Body of pancreas (tissue), 4 donors: ENCODE data around the gene HMGN3. TPM values are rescaled to one million over a fixed set of nuclear protein-coding genes. Genes with fewer than 3 reads are reported as not detected.

Source experiments
- ATAC-seq: fragments of 150-250 bp; one replicate; pipeline ENCODE4 v1.9.1; 2016
- DNase-seq, 4 donors: peaks; one replicate each; pipeline ENCODE4 v3.0.0-alpha.2; 2019
- H3K27ac ChIP-seq, 4 donors: fragments of 200-600 bp; sonication (generic); 1 replicate in 3 of 4; 2 replicates in 1 of 4; pipeline versions ENCODE4 v1.5.1 to v1.6.1; 2016 to 2019; ENCODE audit warnings: mild to moderate bottlenecking in 1 of 4, mixed read lengths in 1 of 4, moderate library complexity in 1 of 4
- H3K27me3 ChIP-seq, 2 donors: fragments of 200-600 bp; sonication (generic); one replicate each; pipeline ENCODE4 v1.6.0; 2016; ENCODE audit warnings: mild to moderate bottlenecking in 1 of 2
- H3K36me3 ChIP-seq, 2 donors: fragments of 200-600 bp; sonication (generic); replicated peaks in 1 of 2; 2 replicates each; pipeline ENCODE4 v1.5.1; 2016; ENCODE audit warnings: low read depth in 2 of 2; ENCODE audit not compliant: insufficient read depth in 1 of 2
- H3K4me1 ChIP-seq: fragments of 200-600 bp; sonication (generic); one replicate; pipeline ENCODE4 v1.6.0; 2016
- H3K4me3 ChIP-seq, 2 donors: fragments of 200-600 bp; sonication (generic); 1 replicate in 1 of 2; 2 replicates in 1 of 2; pipeline ENCODE4 v1.5.1; 2016 to 2019
- H3K9me3 ChIP-seq, 3 donors: fragments of 200-600 bp; sonication (generic); 1 replicate in 2 of 3; 2 replicates in 1 of 3; pipeline ENCODE4 v1.5.1; 2016
- CTCF ChIP-seq, 7 experiments: fragments of 450-650 bp in 4 of 7; fragments of 200-600 bp in 3 of 7; sonication (generic) in 3 of 7; IDR thresholded peaks; one replicate each; pipeline ENCODE4 v1.5.1; 2016 to 2019; ENCODE audit warnings: antibody characterized with exemption in 7 of 7
- POLR2A ChIP-seq, 3 donors: fragments of 450-650 bp; IDR thresholded peaks; one replicate each; pipeline ENCODE4 v1.6.1; 2016; ENCODE audit warnings: antibody characterized with exemption in 3 of 3, mild to moderate bottlenecking in 2 of 3
- WGBS, 2 donors: methylation state at CpG; one replicate each; pipeline ENCODE4 v1.1.5; 2017; 5-methylcytosine and 5-hydroxymethylcytosine counted together
- intact Hi-C: fragments of 100-400 bp; cut with DNase I; formaldehyde crosslinking; loops from one replicate; pipeline ENCODE4 v1.15.1; 2023
- total RNA-seq, 2 donors: library from RNA; depleted of rRNA; stranded (reverse); fragments of >200 nt; gene quantifications; one replicate each; pipeline ENCODE4 v1.1.0, GENCODE V29; 2016

Gene HMGN3
- total RNA-seq, 2 donors from 2014 or later, result 36.1 to 78.1 TPM

GRCh38 chr6:79208816-79209215 is 25.7 kb downstream of the HMGN3 start:
- no peak for ATAC-seq

GRCh38 chr6:79203753-79204253 is 30.7 kb downstream of the HMGN3 start:
- no peaks in the 10 kb centered on the region for H3K9me3 ChIP-seq
- no peaks in the 10 kb centered on the region for H3K4me1 ChIP-seq
- H3K36me3 ChIP-seq, result no peaks in the 10 kb centered on the region
- H3K27ac ChIP-seq, result no peak overlapping the region
- H3K4me3 ChIP-seq, result no peak overlapping the region
- intact Hi-C loops, result no loop called here
- no peaks in the 10 kb centered on the region for H3K27me3 ChIP-seq
- DNase-seq (no peak), ATAC-seq (no peak)
- WGBS, 2 donors, result 92 to 94% methylated on average over 3 of the region's 3 CpGs
- no peak for TF ChIP-seq POLR2A (IDR thresholded peaks at IDR 0.05)

More at GRCh38 chr6:79208816-79209215, 25.7 kb downstream of the HMGN3 start:
- no peak for DNase-seq
- Histone ChIP-seq H3K27me3 (no peaks in the 10 kb centered on the region), H3K36me3 (no peaks in the 10 kb centered on the region), H3K27ac (no peak overlapping the region), H3K4me3 (no peak overlapping the region), H3K4me1 (peaks cover 3% of the 10 kb centered on the region), H3K9me3 (no peaks in the 10 kb centered on the region)
- intact Hi-C loops, result no loop called here
- TF ChIP-seq POLR2A (IDR thresholded peaks at IDR 0.05) (no peak), CTCF (IDR thresholded peaks at IDR 0.05) (no peak)

GRCh38 chr6:79202556-79202955 is 31.9 kb downstream of the HMGN3 start:
- no peaks in the 10 kb centered on the region for H3K27me3 ChIP-seq
- TF ChIP-seq CTCF (IDR thresholded peaks at IDR 0.05), result no peak
- no peak for TF ChIP-seq POLR2A (IDR thresholded peaks at IDR 0.05)
- no peak overlapping the region for H3K27ac ChIP-seq
- no peaks in the 10 kb centered on the region for H3K4me1 ChIP-seq
- WGBS, 2 donors, result 77 to 95% methylated on average over 1 of the region's 1 CpG
- H3K4me3 ChIP-seq, result no peak overlapping the region
- intact Hi-C loops, result no loop called here
- no peaks in the 10 kb centered on the region for H3K9me3 ChIP-seq
- ATAC-seq, result no peak
- no peak for DNase-seq
- H3K36me3 ChIP-seq, result no peaks in the 10 kb centered on the region

GRCh38 chr6:79201983-79202382 is 32.5 kb downstream of the HMGN3 start:
- TF ChIP-seq CTCF (IDR thresholded peaks at IDR 0.05), result no peak
- no peak for TF ChIP-seq POLR2A (IDR thresholded peaks at IDR 0.05)
- WGBS, 2 donors, result 78 to 85% methylated on average over 3 of the region's 3 CpGs
- intact Hi-C loops, result no loop called here
- Histone ChIP-seq H3K36me3 (no peaks in the 10 kb centered on the region), H3K27ac (no peak overlapping the region), H3K9me3 (no peaks in the 10 kb centered on the region), H3K4me1 (no peaks in the 10 kb centered on the region), H3K4me3 (no peak overlapping the region), H3K27me3 (no peaks in the 10 kb centered on the region)
- no peak for DNase-seq
- no peak for ATAC-seq

GRCh38 chr6:79201143-79201542 is 33.3 kb downstream of the HMGN3 start:
- no peak for DNase-seq
- 92 to 95% methylated on average over 1 of the region's 1 CpG for WGBS, 2 donors
- ATAC-seq, result no peak
- TF ChIP-seq CTCF (IDR thresholded peaks at IDR 0.05) (peak in 1 of 7 experiments; percentile 15), POLR2A (IDR thresholded peaks at IDR 0.05) (no peak)
- Histone ChIP-seq H3K9me3 (no peaks in the 10 kb centered on the region), H3K4me1 (no peaks in the 10 kb centered on the region), H3K36me3 (no peaks in the 10 kb centered on the region), H3K27ac (no peak overlapping the region), H3K27me3 (no peaks in the 10 kb centered on the region), H3K4me3 (no peak overlapping the region)
- intact Hi-C loops, result no loop called here
